Measurements from ENCODE around the gene RPS27L. TPM values are rescaled to one million over a fixed set of nuclear protein-coding genes. Genes with fewer than 3 reads are reported as not detected.
A peak's percentile ranks its signal among the peaks of the same experiment; 100 is the strongest.

The RPS27L gene
- 100 to 1,000 TPM in 7 of 9 donors, 10 to 100 TPM in 2; 45.1 to 294 (median 211) TPM for total RNA-seq
- 100 to 1,000 TPM; 172 to 193 (median 193) TPM for polyA plus RNA-seq
- long read RNA-seq, donor 1, full-length matches to known transcripts: 466 of 569 reads
- long read RNA-seq, donor 1, partial matches to known transcripts: 79 of 569 reads
- long read RNA-seq, donor 1, other reads (novel, unspliced or antisense): 24 of 569 reads
- long read RNA-seq, donor 2, full-length matches to known transcripts: 687 of 720 reads
- long read RNA-seq, donor 2, partial matches to known transcripts: 33 of 720 reads
- long read RNA-seq, donor 2, other reads (novel, unspliced or antisense): 0 of 720 reads
- long read RNA-seq, donor 3, full-length matches to known transcripts: 299 of 393 reads
- long read RNA-seq, donor 3, partial matches to known transcripts: 63 of 393 reads
- long read RNA-seq, donor 3, other reads (novel, unspliced or antisense): 31 of 393 reads
- long read RNA-seq, donor 4, full-length matches to known transcripts: 235 of 239 reads
- long read RNA-seq, donor 4, partial matches to known transcripts: 1 of 239 reads
- long read RNA-seq, donor 4, other reads (novel, unspliced or antisense): 3 of 239 reads
- long read RNA-seq, donor 5, full-length matches to known transcripts: 290 of 299 reads
- long read RNA-seq, donor 5, partial matches to known transcripts: 7 of 299 reads
- long read RNA-seq, donor 5, other reads (novel, unspliced or antisense): 2 of 299 reads
- long read RNA-seq, donor 6, full-length matches to known transcripts: 297 of 303 reads
- long read RNA-seq, donor 6, partial matches to known transcripts: 3 of 303 reads
- long read RNA-seq, donor 6, other reads (novel, unspliced or antisense): 3 of 303 reads
- long read RNA-seq, donor 7, full-length matches to known transcripts: 317 of 317 reads
- long read RNA-seq, donor 7, partial matches to known transcripts: 0 of 317 reads
- long read RNA-seq, donor 7, other reads (novel, unspliced or antisense): 0 of 317 reads
- long read RNA-seq, donor 8, full-length matches to known transcripts: 562 of 578 reads
- long read RNA-seq, donor 8, partial matches to known transcripts: 16 of 578 reads
- long read RNA-seq, donor 8, other reads (novel, unspliced or antisense): 0 of 578 reads
- long read RNA-seq, donor 9, full-length matches to known transcripts: 427 of 478 reads
- long read RNA-seq, donor 9, partial matches to known transcripts: 36 of 478 reads
- long read RNA-seq, donor 9, other reads (novel, unspliced or antisense): 15 of 478 reads
- long read RNA-seq, donor 10, full-length matches to known transcripts: 220 of 273 reads
- long read RNA-seq, donor 10, partial matches to known transcripts: 53 of 273 reads
- long read RNA-seq, donor 10, other reads (novel, unspliced or antisense): 0 of 273 reads

- Histone ChIP-seq H3K4me3 (peak within 1 kb of the TSS; percentile 38 to 94 (median 76)), H3K36me3 (replicated peaks in 1 of 2) (peaks cover 0 to 29% of the 10 kb centered on the region in 2 donors), H3K27me3 (no peaks in the 10 kb centered on the region), H3K4me1 (replicated peaks in 1 of 2) (peaks cover 8 to 23% of the 10 kb centered on the region in 2 donors), H3K27ac (peak within 1 kb of the TSS; percentile 94 to 99 (median 96)), H3K9me3 (replicated peaks in 1 of 3) (no peaks in the 10 kb centered on the region)
- TF ChIP-seq POLR2A (IDR thresholded peaks at IDR 0.05): peak; percentile 80 to 87
- TF ChIP-seq, protein P1, sequence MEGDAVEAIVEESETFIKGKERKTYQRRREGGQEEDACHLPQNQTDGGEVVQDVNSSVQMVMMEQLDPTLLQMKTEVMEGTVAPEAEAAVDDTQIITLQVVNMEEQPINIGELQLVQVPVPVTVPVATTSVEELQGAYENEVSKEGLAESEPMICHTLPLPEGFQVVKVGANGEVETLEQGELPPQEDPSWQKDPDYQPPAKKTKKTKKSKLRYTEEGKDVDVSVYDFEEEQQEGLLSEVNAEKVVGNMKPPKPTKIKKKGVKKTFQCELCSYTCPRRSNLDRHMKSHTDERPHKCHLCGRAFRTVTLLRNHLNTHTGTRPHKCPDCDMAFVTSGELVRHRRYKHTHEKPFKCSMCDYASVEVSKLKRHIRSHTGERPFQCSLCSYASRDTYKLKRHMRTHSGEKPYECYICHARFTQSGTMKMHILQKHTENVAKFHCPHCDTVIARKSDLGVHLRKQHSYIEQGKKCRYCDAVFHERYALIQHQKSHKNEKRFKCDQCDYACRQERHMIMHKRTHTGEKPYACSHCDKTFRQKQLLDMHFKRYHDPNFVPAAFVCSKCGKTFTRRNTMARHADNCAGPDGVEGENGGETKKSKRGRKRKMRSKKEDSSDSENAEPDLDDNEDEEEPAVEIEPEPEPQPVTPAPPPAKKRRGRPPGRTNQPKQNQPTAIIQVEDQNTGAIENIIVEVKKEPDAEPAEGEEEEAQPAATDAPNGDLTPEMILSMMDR (IDR thresholded peaks at IDR 0.05): peak in 2 of 6 experiments; percentile 8 to 28
- 0 to 2% (median 0%) methylated on average over 16 to 60 of the region's 60 CpGs for WGBS, 4 donors
- intact Hi-C loops (cut with DNase I): no loop called here
- peak; percentile 87 to 96 (median 92) for DNase-seq
These were observed at the start of gene RPS27L for GRCh38 chr15:63157118-63157843. RPS27L (minus strand) TSS chr15:63157477; CDS start chr15:63157405, 72 bp downstream.

DNA sequence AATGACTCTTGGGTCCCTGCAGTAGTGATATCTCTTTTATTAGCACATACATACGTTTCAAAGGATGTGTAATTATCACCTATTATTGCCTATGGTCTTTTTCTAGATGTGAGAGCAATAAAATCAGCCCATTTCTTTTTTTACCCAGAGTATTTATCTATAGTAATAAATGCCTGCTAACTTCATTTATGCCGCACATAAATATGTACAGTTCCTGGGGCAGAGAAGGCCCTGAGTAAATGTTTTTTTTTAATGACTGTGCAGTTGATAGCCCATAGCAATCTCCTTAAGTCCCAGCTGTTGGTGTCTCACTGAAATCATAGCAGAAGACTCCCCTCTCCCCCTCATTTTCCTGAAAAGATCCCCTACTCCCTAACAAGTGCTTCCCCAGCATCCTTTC, 48.8 kb upstream of the RPS27L start:
- TF ChIP-seq, protein P1 (IDR thresholded peaks at IDR 0.05): no peak
- TF ChIP-seq POLR2A (IDR thresholded peaks at IDR 0.05): no peak
- Histone ChIP-seq H3K36me3 (replicated peaks in 1 of 2) (no peaks in the 10 kb centered on the region), H3K27ac (no peak overlapping the region), H3K27me3 (no peaks in the 10 kb centered on the region), H3K4me1 (replicated peaks in 1 of 2) (peaks cover 0 to 45% of the 10 kb centered on the region in 2 donors), H3K9me3 (replicated peaks in 1 of 3) (no peaks in the 10 kb centered on the region), H3K4me3 (no peak overlapping the region)
- intact Hi-C loops (cut with DNase I): loop anchor here in 1 of 2 donors (10.0 kb wide), 1 partner anchor 69 kb away; the partner anchor contains the start of gene APH1B
- no peak for DNase-seq
- 89 to 98% (median 93%) methylated on average over 2 of the region's 2 CpGs for WGBS, 4 donors

GRCh38 chr15:63203451-63204090, 46.3 kb upstream of the RPS27L start:
- Histone ChIP-seq H3K4me1 (replicated peaks in 1 of 2) (peaks cover 6 to 46% of the 10 kb centered on the region in 2 donors), H3K9me3 (replicated peaks in 1 of 3) (no peaks in the 10 kb centered on the region), H3K36me3 (replicated peaks in 1 of 2) (no peaks in the 10 kb centered on the region), H3K27ac (no peak overlapping the region), H3K4me3 (no peak overlapping the region), H3K27me3 (no peaks in the 10 kb centered on the region)
- peak in 1 of 7 donors; percentile 18 for DNase-seq
- 59 to 78% (median 70%) methylated on average over 9 of the region's 9 CpGs for WGBS, 4 donors
- intact Hi-C loops (cut with DNase I): loop anchor here in 1 of 2 donors (10.0 kb wide), 1 partner anchor 71 kb away; the partner anchor contains the start of gene APH1B
- no peak for TF ChIP-seq POLR2A (IDR thresholded peaks at IDR 0.05)
- TF ChIP-seq, protein P1 (IDR thresholded peaks at IDR 0.05): no peak

Measured in adrenal gland (tissue), 19 donors.